DMS 273 (cell line): Measurements from ENCODE around the gene TPM4.

ENCODE experiments used
- DNase-seq: peaks from one replicate; lab custom pipeline; 2025; ENCODE audit not compliant: unreplicated experiment; lab: John Stamatoyannopoulos, UW

The TPM4 gene

GRCh38 chr19:16121967-16122366, 45.7 kb downstream of the TPM4 start:
- DNase-seq: no peak

- no peak for DNase-seq
Measured at GRCh38 chr19:16124953-16125352, 48.7 kb downstream of the TPM4 start.

- no peak for DNase-seq
Measured at GRCh38 chr19:16125737-16126495, 49.6 kb downstream of the TPM4 start.

- no peak for DNase-seq
Measured at GRCh38 chr19:16127080-16127479, 50.8 kb downstream of the TPM4 start.

- DNase-seq: no peak
Measured at GRCh38 chr19:16127776-16128371, 51.6 kb downstream of the TPM4 start.

GRCh38 chr19:16131648-16132047, 55.4 kb downstream of the TPM4 start:
- DNase-seq: no peak

GRCh38 chr19:16133818-16134217, 57.5 kb downstream of the TPM4 start:
- DNase-seq: no peak

DNA sequence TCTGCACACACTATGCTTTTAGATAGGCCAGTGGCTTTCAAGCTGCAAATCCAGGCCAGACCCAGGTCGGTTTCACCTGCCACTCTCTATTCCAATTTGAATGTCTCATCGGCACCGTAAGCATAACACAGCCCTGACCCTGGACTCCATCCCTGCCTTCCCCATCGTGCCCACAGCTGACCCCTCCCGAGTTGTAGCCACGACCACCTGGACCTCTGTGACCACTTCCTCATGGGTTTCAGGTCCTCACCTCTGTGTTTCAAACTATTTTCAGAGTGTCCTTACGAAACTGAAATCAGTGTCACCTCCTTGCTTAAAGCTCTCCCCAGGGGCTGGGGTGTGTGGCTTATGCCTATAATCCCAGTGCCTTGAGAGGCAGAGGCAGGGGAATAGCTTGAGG, 58.2 kb downstream of the TPM4 start:
- DNase-seq: no peak

DNA sequence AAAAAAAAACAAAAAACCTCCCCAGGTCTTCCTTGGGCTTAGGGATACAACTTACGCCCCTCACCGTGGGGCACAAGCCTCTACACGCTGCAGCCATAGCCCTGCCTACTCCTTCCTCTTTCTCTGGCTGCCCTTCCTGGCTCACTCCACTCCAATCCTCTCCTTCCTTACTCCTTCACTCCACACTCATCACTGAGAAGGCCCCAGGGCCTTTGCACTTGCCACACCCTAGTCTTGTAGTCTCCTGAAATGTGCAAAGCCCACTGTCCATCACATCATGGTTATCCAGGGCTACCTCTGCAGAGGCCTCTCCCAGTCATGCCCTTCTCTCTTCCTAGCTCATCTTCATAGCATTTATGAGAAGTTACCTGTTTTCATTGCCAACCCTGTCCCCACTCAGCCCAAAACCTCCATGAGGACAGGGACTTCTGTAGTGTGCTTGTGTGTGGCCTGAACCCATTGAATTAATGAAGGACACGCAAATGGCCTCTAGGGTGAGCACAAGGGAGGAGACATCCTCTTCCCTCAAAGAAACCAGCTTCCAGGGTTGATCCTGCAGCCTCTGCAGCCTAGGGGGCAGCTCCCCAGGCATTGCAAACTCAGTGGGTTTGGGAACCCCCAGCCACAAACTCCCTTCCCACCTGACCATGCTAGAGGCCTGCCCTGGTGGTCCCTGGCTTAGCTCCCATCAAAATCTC, 59.3 kb downstream of the TPM4 start:
- DNase-seq: no peak

GRCh38 chr19:16136185-16136999, 60.1 kb downstream of the TPM4 start:
- DNase-seq: peak; percentile 54

DNA sequence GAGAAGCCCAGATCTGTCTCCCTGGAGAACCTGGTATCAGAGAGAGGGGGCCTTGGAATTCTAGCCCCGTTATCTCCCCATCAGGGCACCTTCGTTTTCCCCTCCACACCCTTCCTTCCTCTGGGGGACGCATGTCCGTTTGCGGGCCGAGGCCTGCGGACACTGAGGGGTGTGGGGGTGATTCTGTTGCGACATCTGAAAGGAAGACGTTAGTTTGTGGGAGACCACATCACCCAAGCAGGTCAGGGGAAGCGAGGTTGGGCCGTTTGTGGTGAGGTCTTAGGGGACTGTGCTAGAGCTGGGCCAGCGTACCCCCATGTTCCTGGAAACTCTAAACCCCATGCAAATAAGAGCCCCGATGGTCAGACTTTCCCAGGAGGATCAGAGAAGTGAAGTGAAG, 63.5 kb downstream of the TPM4 start:
- DNase-seq: no peak

DNA sequence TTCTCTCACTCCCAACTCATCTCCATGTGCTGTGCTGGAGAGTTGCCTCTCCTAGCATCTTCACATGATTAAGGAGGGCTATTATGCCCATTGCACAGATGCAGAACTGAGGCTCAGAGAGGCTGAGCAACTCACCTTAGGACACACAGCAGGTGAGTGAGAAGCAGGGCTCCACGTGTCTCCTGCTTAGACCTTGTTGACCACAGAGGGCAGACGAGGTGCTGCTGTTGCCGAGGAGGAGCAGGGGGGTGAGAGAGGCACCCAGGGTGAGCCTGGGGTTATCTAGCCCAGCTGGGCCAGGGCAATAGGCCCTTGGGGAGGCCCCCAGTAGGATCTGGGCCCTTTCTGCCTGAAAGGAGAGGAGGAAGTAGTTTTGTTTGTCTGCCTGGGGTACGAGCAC, 64.7 kb downstream of the TPM4 start:
- DNase-seq: no peak

- DNase-seq: no peak
Measured at GRCh38 chr19:16142032-16142580, 65.8 kb downstream of the TPM4 start.

DNA sequence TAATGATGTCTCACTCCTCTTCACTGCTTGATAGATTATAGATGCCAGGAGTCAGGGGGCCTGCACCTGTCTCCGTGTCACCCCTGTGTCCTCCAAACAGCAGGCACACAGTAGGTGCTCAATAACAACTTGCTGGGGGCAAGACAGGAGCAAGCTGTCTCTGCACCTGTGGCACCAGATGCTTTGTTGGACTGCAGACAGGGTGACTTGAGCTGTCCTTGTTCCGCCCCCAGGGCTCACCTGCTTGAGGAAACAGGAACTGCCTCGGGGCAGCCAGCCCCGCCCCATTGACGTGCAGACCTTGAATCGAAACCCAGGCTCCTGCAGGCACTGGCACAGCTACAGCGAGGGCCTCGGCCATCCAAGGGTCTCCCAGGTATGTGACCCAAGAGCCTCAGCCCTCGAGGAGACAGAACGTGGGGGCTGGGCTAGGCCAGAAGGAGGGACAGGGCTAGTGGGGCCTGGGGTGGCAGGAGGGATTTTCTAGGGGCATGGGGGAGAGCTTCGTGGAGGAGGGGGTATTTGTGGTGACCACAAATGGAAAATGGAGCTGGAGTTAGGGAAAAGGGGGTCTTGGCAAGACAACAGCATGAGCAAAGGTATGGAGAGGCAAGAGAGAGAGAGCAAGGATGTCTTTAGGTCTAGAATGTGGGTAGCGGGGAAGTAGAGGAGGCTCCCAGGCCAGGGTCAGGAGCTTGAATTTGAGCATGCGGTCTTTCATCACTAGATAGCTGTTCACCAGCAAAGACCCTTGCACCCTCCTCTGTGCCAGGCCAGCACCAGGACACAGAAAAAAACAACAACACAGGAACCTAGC, 67.3 kb downstream of the TPM4 start, which contains the start of gene HSH2D:
TSS of gene HSH2D (plus strand) at position 287 of the 817 bp plus-strand sequence. CDS start 5,066 bp downstream, outside the sequence.
- DNase-seq: no peak

DNA sequence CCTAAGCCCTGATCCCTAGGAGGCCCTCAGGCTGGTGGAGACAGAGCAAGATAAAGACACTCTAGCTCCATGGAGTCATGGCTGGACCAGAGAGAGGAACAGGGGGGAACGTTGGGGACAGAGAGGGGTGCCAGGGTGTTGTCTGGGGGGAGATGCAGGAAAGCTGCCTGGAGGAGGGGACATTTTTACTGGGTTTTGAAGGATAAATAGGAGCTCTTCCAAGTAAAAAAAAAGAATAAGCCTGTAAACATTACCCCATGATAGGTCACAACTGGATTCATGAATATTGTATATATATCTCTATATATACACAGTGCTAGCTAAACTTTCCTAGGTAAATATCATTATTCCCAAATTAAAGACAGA, 67.9 kb downstream of the TPM4 start:
- DNase-seq: no peak

GRCh38 chr19:16146112-16146511, 69.8 kb downstream of the TPM4 start:
- DNase-seq: no peak

DNA sequence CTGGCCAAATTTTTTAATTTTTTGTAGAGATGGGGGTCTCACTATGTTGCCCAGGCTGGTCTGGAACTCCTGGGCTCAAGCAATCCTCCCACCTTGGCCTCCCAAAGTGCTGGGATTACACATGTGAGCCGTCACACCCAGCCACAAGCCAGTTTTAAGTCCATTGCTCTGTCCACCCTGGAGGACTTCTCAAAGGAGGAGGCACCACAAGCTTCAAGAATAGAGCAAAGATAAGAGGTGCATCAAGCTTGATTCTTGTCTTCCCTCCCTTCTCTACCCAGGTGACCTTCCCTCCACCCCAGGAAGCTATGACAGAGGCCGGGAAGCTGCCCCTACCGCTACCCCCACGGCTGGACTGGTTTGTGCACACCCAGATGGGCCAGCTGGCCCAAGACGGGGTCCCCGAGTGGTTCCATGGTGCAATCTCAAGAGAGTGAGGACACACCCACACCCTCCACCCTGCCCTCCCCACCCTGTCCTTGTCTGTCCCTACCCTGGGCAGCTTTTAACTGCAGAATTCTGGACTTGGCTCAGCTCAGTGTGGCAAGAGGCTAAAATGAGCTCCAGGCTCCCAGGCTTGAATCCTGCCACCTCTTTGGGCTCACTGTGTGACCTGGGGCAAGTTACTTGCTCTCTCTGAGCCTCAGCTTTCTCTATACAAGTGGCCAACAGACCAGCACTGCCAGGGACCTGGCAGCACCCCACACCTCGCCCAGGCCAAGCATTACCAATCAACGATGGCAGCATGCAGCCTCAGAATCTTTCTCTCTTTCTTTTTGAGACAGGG, 72.3 kb downstream of the TPM4 start:
- no peak for DNase-seq
